Hematopoietic multipotent progenitor cell treated with erythropoietin and hydrocortisone succinate and interleukin-3 and kit ligand, for 4 days (in vitro differentiated cells): Measurements from ENCODE around the gene HOXD8.
A peak's percentile ranks its signal among the peaks of the same experiment; 100 is the strongest.

Experiments
- DNase-seq: peaks from one replicate; pipeline ENCODE4 v3.0.0-alpha.2; 2015

HOXD8 gene

GRCh38 chr2:176091329-176092258, 37.9 kb upstream of the HOXD8 start:
- no peak for DNase-seq

DNA sequence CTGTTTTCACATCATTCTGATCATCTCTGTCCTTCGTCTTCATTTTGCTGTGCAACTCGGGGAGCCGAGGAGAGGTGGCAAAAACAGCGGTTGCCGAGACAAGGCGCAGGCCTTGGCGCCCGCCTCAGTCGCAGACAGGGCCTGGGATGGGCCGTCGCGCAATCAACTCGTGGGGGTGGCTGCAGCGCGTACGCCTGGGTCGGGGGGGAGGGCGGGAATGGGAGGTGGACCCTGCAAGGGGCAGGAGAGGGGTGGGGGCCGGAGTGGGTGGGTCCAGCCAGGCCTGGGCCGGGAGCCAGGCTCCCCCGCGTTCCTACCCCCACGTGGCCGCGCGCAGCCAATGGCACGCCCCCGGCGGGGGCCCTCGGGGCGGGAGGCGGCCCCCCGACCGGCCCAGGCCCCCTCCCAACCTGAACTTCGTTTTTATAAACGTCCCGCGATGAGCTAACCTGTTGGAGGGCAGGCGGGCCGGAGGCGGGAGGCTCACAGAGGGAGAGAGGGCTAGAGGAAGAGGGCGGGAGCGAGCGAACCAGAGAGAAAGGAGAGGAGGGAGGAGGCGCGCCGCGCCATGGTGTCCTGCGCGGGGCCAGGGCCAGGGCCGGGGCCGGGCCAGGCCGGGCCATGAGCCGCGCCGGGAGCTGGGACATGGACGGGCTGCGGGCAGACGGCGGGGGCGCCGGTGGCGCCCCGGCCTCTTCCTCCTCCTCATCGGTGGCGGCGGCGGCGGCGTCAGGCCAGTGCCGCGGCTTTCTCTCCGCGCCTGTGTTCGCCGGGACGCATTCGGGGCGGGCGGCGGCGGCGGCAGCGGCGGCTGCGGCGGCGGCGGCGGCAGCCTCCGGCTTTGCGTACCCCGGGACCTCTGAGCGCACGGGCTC, 37.0 kb upstream of the HOXD8 start, which contains the start of gene HOXD13:
Gene HOXD13 (plus strand): TSS at position 452 of the 875 bp plus-strand sequence. CDS start 170 bp downstream, at position 622.
- no peak for DNase-seq

- DNase-seq, result no peak
Measured at GRCh38 chr2:176093145-176093897, 36.2 kb upstream of the HOXD8 start.

DNA sequence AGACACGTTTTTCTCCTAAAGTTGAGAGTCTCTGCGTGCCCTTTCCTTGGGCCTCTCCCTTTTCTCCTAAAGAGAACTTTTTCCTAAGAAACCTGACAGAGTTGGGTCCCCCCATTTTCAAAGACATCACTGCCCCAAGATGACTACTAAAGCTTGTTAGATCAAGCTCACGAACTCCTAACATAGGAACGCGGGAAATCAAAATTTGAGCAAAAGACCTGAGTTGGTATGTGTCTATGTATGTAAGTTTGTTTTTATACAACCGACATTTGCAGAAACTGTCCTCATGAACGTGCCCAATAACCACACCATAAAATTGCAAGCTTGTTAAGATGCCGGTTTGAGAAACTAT, 35.6 kb upstream of the HOXD8 start:
- DNase-seq, result no peak

- no peak for DNase-seq
Measured at GRCh38 chr2:176094349-176094748, 35.2 kb upstream of the HOXD8 start.

GRCh38 chr2:176095421-176095820, 34.1 kb upstream of the HOXD8 start:
- DNase-seq, result no peak

- no peak for DNase-seq
Measured at GRCh38 chr2:176096243-176096985, 33.1 kb upstream of the HOXD8 start.

GRCh38 chr2:176096986-176097819, 32.3 kb upstream of the HOXD8 start:
- peak; percentile 82 for DNase-seq

GRCh38 chr2:176097820-176098365, 31.6 kb upstream of the HOXD8 start:
- no peak for DNase-seq

DNA sequence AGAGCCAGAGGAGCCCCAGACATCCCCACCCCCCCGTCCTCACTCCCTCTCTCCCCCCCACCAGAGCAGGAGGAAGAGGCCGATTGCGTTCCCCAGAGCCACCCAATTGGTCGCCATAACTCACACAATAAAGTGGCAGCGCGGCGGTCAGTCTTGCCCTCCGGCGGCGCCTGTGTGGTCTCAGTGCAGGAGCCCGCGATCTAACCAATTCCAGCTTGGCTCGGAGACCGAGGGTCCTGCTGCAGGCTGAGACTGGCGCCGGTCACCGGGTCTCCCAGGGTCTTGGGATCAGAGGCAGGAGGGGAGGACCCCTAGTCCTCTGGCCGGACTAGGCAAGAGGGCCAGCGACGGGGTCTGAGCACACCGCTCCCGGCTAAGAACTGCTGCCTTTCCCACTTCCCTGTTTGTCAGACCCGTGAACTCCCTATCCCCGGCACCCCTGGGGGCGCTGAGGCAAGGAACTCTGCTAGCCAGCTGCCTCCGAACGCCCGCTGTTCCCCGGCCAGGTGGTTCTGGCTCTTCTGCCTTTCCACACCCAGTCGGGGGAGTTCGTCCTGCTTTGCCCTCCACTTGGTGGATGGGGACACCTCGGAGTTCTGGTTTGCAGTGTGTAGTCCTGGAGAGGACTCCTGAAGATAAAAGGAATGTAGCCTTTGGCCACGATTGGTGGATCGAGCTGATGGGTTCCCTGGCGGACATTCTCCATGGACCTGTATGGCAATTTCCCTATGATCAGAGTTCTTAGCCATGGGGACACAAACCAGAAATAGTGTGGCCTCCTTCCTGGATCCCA, 30.9 kb upstream of the HOXD8 start:
- no peak for DNase-seq

- DNase-seq, result no peak
Measured at GRCh38 chr2:176099159-176099727, 30.3 kb upstream of the HOXD8 start.

DNA sequence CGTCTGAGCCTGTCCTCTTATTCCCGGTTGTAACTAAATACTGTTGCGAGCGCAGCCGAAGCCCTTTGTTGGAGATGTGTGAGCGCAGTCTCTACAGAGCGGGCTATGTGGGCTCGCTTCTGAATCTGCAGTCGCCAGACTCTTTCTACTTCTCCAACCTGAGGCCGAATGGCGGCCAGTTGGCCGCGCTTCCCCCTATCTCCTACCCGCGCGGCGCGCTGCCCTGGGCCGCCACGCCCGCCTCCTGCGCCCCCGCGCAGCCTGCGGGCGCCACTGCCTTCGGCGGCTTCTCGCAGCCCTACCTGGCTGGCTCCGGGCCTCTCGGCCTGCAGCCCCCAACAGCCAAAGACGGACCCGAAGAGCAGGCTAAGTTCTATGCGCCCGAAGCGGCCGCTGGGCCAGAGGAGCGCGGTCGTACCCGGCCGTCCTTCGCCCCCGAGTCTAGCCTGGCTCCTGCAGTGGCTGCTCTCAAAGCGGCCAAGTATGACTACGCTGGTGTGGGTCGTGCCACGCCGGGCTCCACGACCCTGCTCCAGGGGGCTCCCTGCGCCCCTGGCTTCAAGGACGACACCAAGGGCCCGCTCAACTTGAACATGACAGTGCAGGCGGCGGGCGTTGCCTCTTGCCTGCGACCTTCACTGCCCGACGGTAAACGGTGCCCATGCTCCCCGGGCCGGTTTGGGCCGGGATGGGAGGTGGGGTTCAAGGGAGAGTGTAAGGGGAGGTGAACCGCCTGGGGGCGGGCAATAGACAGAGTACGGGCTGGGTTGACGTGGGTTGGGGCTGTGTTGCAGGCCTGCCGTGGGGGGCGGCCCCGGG, 29.6 kb upstream of the HOXD8 start, which contains the start of gene HOXD12:
Gene HOXD12 (plus strand): TSS at position 68 of the 819 bp plus-strand sequence. CDS start 7 bp downstream, at position 75.
- no peak for DNase-seq

DNA sequence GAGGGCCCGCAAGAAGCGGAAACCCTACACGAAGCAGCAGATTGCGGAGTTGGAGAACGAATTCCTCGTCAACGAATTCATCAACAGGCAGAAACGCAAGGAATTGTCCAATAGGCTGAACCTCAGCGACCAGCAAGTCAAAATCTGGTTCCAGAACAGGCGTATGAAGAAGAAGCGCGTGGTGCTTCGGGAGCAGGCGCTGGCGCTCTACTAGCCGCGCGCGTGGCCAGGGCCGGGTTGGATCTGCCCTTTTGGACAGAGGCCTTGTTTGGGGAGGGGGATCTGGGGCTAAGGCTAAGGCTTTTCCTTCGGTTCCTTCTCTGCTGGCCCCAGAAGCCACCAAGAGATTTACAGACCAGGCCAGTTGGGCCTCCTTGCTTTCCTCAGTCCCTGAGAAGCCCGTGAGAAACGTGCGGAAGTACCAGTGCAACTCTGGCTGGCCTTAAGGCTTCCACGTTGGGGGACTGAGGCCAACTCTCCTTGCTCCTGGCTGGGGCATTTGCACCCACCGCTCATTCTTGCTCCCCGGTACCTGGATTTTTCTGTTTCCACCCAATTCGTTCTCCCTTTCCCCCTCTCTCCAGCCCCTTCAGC, 28.9 kb upstream of the HOXD8 start:
- no peak for DNase-seq

DNA sequence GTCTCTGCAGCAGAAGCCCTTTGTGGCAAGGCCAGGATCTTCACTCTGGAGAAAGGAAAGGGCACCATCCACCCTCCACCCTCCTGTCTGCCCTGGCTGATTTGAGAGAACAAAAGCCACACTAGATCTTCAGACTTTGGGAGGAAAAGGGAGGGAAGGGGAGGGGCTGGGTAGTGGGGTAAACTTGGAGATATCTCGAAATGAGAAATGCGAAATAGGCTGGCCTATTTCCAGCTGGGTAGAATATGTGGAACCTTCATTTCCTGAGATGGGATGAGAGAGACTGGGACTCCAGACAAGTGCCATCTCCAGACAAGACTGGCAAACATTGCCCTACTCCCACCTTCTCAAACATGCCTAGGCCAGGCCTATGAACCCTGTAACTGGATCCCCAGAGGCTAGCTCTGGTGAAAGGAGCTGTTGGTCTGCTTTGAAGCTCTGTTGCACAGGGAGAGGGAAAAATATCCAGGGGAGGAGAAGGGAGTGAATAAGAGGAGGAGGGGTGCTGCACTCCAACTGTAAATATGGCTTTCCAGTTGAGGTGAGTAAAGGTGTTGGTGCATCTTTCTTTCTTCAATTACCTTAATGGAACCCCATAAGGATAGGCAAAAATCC, 28.2 kb upstream of the HOXD8 start:
- no peak for DNase-seq

- no peak for DNase-seq
Measured at GRCh38 chr2:176101842-176102241, 27.7 kb upstream of the HOXD8 start.

DNA sequence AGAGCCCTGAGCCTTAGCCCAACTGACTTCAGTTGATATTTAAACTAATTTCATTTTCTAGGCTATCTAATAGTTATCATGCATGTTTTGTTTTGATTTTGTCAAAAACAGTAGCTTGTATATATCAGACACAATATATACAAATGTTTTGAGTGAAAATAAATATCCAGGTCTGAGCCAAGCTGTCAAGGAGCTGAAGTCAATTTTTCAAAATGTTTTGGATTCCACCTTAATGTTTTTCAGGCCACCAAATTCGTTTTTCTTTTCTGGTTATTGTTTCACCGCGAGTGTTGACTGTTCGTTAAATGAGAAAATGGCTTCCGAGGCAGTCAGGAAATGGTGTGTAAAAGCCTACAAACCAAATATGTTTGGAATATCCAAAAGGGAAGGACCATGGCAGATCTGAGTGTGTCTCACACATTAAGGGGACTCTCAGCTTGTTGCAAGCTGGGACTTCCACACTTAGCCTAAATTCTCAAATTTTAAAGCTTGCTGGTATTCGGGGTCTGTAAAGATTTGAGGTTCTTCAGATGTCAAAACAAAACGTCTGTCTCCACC, 27.1 kb upstream of the HOXD8 start:
- DNase-seq, result no peak

GRCh38 chr2:176103194-176103593, 26.3 kb upstream of the HOXD8 start:
- DNase-seq, result no peak
